NOMO-1 (cell line): ENCODE data around the gene KLK14.

Experiments used
- DNase-seq, 2 experiments: peaks; one replicate each; lab custom pipeline; 2025; ENCODE audit not compliant: unreplicated experiment in 2 of 2; lab: John Stamatoyannopoulos, UW

KLK14 gene

DNA sequence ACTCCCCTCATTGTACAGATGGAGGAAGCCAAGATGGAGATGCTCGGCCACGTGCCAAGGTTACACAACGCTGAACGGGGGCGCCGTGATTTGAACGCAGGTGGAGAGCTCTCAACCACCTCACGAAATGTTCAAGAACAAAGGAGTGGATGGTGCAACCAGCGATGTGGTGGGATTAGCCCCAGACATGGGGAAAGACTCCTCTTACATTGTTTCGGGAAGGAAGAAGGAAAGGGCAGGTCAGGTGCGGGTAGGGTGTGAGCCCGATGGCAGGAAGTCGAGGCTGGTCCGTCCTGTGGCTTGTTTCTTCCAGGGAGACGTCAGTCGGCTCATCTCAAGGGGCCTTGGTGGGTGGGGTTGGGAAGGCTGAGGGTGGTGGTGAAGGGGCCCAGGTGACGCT lies 7.1 kb upstream of the KLK14 start:
- no peak for DNase-seq

DNA sequence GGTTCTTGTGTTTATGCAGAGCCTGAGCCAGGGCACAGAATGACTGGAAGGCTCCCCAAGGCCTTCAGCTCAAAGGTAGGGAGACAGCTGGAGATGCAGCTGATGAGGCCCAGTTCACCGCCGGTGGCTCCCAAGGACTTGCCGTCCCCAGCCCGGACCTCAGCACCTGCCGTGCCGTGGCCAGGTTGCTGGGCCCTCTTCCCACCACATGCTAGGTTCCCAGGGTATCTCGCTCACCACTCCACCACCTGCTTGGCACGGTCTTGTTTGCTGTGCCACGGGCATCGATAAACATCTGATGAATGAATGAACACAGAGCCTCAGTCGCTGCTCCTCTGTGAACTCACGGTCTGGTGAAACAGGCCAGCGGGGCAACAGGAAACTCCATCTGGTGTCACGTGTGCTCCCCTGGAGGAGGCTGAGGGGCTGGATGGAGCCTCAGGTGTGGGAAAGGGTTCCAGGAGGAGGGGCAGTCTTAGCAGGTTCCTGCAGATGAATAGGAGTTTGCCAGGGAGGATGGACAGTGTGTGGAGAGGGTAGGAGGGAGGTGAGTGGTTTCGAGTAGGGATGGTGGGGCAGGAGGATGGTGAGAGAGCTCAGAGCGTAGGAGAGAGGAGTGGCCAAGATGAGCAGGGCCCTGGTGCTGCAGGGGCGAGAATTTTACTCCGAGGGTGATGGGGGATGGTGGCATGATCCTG lies 3.6 kb upstream of the KLK14 start:
- DNase-seq: no peak

DNA sequence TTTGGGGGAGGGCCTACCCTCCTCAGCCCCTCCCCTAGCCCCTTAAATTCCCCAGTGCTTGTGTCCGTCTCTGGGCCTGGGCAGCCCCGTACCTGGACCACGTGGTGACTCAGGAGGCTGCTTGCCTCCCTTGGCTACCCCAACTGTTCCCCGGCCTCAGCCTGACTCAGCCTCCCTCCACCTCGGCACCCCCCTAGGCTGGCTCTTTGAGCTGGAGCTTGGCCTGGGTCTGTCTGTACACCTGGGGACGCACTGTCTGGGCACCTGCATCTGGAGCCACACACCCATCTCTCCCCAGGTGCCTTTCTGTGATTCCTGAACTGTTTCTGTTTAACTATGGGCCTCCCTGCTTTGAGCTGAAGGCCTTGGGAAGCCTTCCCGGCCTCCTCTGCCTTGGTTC lies 1.8 kb upstream of the KLK14 start:
- no peak for DNase-seq

DNA sequence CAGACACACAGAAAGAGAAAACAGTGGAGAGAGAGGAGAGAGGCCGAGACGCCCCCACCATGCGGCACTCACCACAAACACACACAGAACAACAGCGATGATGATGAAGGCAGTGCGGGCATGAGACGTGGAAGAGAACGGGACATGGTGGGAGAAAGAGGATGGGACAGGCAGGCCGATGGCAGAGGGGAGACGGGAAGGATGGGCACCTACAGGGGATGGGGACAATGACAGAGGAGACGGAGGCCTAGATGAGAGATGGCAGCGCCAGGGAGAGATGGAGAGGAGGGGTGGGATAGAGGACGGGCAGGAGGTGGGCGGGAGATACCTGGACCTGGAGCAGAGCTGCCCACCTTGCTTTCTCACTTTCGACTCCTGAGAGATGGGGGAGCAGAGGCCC lies 1.1 kb upstream of the KLK14 start:
- DNase-seq: no peak

DNA sequence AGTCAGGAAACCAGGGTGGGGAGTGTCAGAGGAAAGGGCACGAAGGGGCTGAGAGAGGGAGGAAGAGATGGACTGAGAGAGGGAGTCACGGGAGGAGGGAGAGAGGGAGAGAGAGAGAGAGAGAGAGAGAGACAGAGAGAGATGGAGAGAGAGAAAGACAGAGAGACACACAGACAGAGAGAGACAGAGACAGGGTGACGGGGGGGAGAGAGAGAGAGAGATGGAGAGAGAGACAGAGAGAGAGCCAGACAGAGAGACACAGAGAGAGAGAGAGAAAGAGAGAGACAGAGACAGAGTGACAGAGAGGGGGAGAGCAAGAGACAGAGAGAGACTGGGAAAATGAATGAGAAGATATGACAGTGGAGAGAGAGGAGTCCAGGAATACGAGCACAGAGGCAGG lies 494 bp upstream of the KLK14 start:
- no peak for DNase-seq

DNA sequence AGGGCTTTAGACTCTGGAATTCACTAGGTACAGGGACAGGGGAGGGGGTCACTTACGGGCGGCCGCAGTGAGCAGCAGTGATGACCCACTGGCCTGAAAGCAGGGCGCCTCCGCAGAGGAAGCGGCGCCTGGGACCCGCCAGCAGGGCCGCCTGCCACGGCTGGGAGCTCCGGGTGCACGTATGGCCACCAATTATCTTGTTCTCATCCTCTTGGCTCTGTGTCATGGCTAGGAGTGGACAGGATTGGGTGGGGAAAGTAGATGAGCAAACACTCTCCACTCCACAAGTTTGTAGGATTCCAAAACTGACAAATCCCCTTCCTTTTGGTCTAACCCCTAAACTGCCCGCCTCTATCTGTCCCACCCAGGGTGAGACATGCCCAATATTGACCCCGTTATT lies 1.2 kb downstream of the KLK14 start:
- no peak for DNase-seq

DNA sequence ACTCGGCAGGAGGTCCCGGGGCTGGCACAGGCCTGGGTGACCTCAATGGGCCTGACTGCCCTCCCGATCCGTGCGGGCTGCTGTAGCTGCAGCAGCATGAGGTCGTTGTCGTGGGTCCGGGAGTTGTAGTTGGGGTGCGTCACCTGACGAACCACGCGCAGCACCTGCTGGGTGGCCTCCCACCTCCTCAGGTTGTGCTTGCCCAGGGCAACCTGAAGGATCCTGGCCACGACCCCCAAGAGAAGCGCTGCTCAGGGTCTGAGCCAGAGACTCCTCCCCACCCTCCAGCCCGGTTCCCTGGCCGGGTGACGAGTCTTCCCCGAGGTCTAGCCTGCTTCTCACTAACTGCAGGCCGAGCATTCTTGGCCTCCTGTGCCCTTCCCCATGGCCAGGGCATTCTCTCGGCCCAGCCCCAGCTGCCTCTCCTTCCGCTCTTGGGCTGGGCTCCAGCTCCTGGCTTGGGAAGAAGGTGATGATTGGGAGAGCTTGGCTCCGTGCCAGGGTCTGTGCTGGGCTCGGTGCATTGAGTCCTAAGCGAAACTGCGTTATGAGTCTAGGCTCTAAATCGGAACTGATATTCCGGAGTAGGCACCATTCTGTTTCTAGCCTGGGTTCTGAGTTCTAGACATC lies 3.1 kb downstream of the KLK14 start:
- DNase-seq: no peak

DNA sequence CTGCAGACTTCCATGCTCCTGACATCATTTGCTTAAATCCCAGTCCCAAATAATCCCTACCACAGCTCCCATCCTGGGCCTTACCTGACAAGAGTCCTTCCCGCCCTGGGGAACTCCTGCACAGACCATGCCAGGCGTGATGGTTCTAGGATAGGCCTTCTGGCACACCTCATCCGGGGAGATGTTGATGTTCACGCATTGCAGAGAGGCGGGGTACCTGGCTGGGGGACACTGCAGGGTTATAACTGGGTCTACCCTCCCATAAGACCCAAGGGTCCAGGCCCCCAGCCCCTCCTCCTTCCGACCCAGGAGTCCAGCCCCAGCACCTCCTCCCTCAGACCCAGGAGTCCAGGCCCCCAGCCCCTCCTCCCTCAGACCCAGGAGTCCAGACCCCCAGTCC lies 4.0 kb downstream of the KLK14 start:
- no peak for DNase-seq

DNA sequence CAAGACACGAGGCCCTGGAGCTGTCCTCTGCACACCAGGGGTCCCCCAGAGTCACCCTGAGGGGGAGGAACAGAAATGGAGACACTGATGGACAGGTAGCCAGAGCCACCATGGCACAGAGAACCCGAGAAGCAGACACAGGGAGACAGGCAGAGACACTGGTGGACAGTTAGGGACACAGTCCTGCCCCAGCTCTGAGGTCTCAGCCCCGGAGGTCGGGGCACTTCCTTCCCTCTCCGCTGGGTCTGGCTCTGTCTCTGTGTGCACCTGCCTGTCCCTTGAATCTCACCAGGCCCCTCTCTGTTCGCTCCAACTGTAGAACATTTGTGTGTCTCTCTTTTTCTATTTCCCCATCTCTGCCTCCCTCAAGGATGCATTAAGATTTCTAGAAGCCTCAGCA lies 4.6 kb downstream of the KLK14 start:
- DNase-seq: no peak

DNA sequence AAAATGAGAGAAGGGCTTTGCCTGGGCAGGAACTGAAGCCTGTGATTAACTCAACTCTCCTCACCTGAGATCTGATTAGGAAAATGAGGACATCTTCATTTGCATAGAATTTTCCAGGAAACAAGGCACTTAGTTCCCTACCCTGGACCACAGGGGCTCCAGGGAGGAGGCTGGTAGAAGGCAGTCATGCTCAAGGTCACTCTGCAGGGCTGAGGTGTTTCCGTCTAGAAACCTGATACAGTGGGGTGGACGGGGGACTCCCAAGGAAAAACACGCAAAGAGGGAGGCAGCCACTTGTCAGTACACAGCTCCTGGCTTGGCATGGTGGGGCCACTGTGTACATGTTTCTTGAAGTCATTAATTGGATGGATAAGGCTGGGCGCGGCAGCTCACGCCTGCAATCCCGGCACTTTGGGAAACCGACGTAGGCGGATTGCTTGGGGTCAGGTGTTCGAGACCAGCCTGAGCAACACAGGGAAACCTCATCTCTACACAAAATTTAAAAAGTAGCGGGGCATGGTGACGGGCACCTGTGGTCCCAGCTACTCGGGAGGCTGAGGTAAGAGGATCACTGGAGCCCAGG lies 6.0 kb downstream of the KLK14 start:
- DNase-seq: no peak

DNA sequence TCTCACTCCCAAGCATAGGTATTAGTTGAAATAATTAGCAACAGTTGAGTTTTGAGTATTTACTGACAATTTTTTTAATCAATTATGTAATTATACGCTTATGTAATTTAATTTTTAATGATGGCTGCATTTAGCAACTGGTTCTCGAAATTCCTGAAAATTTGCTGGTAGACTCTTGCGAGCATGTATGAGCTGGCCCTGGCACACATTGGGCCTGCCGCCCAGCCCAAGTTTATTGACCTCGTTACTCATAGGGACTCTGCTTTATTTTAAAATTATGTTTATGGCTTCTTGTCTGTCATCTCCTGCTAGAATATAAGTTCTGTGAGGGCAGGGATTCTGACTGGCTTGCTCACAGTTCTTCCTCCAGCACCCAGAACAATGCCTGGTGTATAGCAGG lies 6.7 kb downstream of the KLK14 start:
- DNase-seq: no peak

DNA sequence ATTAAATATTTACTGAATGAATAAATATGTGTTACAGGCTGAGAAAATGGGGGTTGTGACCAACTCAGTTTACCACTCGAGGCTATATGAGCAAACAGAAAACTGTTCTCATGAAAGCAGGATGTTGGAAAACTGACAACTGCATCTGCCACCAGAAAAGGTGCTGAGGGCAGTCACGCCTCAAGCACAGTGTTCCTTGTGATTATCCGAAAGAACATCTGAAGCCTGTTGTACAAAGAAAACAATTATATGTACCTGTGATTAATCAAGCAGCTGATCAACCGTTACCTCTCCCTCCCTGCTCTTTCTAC lies 11.6 kb downstream of the KLK14 start:
- no peak for DNase-seq

DNA sequence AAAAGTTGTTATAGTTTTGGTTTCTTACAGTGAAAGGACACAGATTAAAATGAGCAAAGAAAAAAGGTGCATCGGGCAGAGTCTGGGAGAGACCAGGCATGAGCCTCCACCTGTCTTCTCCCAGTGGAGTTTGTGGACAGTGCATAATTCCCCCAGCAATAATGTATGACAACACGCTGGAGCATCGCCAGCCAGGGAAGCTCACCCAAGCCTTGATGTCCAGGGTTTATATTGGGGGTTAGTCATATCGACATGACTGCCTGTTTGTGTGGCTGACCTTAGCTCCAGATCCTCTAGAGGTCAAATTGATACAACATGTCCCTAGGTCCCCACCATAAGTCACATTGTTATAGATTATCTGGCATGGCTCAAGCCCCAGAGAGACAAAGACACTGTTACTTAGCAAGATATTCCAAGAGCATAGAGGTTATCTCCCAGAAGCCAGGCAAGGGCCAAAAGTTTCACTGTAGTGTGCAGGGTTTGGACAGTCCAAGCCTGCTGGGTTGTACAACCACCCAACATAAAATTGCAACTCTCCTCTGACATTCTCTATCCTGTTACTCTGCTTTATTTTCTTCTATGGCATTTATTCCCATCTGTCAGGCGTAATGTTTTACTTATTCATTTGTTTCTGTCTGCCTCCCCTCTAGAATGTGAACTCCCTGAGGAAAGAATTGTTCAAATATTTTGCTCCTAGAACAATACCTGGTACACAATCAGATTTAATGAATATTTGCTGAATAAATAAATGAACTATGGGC lies 12.2 kb downstream of the KLK14 start:
- DNase-seq: no peak

DNA sequence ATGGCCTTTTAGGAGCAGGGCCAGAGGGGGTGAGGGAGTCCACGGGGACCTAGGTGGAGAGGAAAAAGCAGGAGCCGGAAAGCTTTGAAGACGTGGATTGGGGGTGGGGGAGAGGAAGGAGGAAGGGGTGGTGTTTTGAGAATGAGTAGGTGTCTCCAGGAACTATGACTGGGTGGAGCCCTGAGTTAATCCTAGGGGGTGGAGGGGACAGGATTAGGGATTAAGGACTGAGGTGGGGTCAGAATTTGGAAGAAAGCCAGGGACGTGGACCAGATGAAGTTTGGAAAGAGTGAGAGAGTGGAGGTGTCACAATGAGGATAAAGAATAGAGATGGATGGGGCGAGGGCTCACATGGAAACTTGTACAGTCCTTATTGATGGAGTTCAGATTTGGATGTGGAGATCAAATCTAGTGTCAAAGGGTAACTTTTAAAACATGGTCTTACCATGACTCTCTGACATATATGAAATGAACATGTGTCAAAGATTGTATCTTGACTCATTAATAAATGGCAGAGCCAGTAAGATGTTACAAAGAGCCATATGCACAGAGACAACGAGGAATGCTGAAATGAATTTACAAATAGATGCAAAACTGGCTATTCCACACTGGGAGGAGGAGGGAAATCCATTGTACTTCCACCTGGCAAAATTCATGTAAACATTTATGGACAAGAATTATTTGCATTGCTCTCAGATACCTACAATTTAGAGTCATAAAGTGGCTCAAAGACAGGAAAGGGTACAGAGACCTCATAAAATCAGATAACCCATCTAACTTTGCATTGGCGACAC lies 16.1 kb downstream of the KLK14 start:
- no peak for DNase-seq

DNA sequence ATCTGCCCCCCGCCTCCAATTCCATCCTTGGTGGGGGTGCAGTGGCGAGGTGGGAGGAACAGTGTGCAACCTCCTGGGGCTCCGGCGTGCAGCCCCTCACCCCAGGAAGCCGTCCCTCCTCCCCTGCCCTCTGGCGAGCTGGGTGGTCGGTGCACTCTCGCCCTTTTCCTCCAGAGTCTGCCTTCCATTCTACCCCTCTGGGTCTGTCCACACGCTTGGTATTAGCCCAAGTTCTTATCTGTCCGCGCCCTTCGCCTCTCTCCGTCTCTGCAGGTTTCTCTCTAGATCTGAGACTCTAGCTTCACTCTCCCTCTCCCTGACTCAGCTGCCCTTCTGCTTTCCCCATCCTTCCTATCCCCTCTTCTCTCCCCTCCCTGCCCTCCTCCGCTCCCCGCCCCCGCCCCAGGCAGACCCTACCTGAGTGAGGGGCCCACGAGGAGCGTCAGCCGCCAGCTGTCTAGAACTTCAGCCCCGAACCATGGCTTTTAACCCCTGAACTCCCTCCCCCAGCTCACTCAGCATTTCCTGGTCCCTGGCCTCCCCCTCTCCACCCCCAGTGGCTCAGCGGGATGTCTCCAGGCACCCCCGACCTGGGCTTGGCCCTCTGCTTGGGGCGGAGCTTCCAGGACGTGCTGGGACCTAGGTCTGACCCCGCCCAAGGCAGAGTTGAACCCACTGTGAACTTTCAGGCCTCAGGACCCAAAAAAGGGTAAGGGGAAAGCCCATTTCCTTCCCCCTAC lies 17.3 kb downstream of the KLK14 start:
- DNase-seq: no peak

DNA sequence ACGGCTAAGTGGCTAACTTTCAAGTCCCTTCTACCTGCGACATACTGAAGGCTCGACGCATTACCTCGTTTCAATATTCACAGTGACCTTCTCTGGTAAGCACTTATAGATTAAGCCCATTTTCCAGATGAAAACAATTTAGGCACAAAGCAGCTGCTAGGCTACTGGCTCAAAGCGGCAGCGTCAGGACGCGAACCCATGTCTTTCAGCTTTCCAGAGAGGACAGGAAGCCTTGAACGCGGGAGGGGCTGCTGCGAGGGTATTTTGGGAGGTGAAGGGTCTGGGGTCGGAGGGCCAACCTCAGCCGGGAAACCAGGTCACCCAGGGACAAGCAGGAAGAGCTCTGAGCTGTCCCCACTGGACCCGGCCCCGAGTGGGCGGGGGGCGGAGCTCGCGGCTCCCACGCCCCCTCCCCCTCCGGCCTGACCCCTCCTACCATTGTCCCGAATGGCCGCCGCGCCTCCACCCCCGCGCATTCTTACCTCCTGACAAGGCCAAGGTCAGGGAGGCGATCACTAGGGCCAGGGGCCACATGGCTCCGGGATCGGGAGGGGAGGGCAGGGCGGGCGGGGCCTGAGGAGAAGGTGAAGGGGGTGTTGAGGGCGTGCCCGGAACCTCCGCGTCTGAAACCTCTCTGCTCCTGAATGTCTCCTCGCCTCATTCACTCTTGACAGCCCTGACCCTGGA lies 18.0 kb downstream of the KLK14 start, which contains the start of gene KLK13:
Gene KLK13 (minus strand): TSS at position 559 of the 687 bp plus-strand sequence. CDS start 25 bp downstream, at position 534.
- peak in 1 of 2 experiments; percentile 19 for DNase-seq

DNA sequence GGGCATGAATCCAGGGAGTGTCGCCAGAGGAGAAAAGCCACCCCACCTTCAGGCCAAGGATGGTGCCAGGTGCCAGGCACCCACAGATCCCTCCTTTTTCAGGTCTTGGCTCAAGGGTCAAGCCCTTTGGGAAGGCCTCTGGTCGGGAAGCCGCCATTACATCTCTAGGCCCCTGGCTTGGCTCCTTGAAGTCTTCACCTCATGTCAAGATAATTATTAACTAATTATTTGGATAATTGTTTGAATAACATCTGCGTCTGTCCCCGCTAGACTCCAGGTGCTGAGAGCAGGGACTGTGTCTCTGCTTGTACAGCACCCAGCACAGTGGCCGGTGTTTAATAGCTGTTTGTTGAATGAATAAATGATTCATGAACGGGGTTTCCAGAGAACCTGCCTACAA lies 19.0 kb downstream of the KLK14 start:
- DNase-seq: no peak

DNA sequence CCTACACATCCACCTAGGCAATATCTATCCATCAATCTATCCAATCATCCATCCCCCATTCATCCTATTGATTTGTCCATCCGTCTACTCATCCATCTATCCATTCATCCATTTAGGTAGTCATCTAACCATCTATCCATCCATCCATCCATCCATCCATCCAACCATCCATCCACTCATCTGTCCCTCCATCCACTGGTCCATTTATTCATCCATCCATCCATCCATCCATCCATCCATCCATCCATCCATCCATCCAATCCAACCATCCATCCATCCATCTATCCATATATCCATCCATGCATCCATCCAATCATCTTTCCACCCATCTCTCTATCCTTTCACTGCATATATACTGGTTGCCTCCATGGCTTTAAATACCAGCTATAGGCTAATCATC lies 21.7 kb downstream of the KLK14 start:
- DNase-seq: no peak

DNA sequence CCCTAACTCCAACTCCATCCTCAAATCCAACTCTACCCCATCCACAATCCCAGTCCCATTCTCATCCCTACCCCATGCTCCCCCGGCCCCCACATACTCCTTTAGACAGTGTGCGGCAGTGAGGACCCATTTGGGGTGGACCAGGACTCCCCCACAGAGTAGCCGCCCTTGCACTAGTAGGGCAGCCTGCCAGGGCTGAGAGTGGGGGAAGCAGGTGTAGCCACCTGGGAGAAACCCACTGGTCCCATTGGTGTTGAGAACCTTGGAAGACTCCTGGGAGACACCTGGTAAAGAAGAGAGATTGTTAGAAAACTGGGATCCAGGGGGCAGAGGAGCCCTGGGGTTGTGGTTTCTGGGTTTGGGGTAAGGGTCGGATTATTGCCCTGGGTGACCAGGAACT lies 22.4 kb downstream of the KLK14 start:
- no peak for DNase-seq

DNA sequence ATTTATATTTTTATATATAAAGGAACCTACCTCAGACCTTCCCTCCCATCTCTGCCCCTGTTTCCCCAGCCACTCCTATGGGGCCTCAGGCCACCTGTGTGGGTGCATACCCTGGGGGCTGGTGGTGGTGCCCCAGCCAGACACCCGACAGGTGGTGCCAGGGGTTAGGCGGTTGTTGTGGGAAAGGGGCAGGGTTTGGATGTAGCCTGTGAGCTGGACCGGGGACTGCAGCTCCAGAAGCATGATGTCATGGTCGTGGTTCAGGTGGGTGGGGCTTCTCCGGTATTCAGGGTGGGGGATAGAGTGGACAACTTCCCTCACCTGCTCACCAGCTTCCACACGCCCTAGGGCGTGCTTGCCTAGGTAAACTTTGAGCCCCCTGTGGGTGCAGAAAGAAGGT lies 23.0 kb downstream of the KLK14 start:
- DNase-seq: no peak
